ENCODE measurements around the gene KATNB1.
"Not testable (repeated sequence)": the region's sequence is repeated elsewhere in the genome, so short reads cannot be mapped to it uniquely, and the experiment has no call there.

The KATNB1 gene

DNA sequence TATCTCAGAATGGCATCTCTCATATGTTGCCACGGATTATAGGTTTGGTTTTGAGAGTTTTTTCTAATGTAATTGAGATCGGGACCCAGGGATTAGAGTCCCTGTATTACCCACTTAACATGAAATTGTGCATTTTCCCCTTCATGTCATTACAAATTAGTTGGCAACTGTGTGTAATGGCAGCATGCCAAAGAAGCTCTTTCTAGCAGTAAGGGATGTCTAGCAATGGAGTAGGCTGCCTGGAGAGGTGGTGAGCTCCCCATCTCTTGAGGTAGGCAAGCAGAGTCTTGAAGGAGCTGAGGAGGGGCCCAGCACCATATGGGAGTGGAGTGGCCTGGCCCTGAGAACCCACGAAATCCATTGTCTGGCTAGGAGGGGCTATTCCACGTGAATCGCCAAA, 10.0 kb upstream of the KATNB1 start:
- no peak for DNase-seq (ENCODE audit: low read depth)

DNA sequence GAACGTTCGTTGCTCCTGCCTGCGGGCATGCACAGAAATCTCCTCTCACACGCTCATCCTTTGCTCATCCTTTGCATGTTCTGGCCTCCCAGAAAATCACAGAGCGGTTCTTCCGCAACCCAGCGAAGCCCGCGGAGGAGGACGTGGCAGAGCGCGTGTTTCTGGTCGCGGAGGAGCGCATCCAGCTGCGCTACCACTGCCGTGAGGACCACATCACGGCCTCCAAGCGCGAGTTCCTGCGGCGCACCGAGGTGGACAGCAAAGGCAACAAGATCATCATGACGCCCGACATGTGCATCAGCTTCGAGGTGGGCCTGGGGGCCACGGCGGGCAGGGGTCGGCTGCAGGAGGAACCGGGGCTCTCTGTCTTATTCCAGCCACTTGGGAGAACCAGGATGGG, 9.6 kb upstream of the KATNB1 start:
- DNase-seq (ENCODE audit: low read depth) = no peak

GRCh38 chr16:57726433-57726947, 9.1 kb upstream of the KATNB1 start:
- no peak for DNase-seq (ENCODE audit: low read depth)

GRCh38 chr16:57727610-57728009, 8.0 kb upstream of the KATNB1 start:
- DNase-seq (ENCODE audit: low read depth) = no peak

GRCh38 chr16:57728336-57729181, 7.0 kb upstream of the KATNB1 start:
- DNase-seq (ENCODE audit: low read depth) = no peak

DNA sequence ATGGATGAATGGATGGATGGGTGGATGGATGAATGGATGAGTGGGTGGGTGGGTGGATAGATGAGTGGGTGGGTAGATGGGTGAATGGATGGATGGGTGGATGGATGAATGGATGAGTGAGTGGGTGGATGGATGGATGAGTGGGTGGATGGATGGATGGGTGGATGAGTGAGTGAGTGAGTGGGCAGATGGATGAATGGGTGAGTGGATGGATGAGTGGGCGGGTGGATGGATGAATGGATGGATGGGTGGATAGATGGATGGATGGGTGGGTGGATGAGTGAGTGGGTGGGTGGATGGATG, 6.4 kb upstream of the KATNB1 start:
- no peak for DNase-seq (ENCODE audit: low read depth)

- DNase-seq (ENCODE audit: low read depth) = not testable (repeated sequence)
Observed at GRCh38 chr16:57729852-57730251, 5.7 kb upstream of the KATNB1 start.

DNA sequence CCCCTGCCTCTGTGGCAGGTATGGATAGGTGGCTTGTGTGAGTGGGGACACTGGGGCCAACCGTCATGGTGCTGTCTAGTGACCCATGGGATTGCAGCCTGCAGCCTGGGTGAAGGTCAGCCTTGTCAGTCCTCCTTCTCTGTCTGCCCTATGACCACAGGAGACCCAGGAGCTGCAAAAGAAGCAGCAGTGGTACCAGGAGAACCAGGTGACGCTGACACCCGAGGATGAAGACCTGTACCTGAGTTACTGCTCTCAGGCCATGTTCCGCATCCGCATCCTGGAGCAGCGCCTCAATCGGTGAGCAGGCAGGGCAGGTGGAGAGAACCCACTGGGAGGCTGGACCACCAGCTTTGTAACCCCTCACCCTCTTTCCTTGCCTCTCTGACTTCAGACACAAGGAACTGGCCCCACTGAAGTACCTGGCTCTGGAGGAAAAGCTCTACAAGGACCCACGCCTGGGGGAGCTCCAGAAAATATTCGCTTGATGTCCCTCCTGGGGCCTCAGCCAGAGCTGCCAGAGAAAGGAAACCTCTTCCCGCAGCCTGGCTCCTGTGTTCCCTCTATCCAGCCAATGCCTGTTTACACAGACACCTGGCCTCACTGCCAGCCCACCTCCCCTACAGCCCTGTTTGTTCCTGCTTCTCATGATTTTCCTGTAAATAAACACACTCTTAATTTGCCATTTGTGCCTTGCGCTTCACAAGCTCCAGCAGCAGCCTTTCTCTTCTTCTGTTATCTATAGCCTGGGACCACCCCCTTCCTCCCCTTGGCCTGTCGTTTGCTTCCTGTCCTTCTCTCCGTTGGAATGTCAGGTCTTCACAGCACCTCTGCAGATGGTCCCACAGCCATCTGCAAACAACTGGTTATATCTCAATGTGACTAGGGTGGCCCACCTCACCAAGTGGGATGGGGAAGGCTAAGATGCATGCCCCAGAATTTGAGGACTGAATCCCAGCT, 4.5 kb upstream of the KATNB1 start:
- no peak for DNase-seq (ENCODE audit: low read depth)

DNA sequence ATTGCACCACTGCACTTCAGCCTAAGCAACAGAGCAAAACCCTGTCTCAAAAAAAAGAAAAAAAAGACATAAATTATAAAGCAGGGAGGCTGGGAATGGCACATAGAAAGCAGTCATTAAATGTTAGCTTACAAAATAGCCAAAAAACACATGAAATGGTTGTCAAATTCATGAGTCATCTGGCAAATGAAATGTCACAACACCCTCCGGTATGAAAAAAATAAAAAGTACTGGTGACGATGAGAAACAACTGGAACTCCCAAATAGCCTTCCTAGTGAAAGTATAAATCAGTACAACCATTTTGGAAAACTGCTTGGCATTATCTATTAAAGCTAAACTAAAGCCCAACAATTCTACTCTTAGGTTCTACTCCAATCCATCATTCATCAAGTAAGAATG, 3.5 kb upstream of the KATNB1 start:
- no peak for DNase-seq (ENCODE audit: low read depth)

GRCh38 chr16:57732714-57733113, 2.9 kb upstream of the KATNB1 start:
- no peak for DNase-seq (ENCODE audit: low read depth)

GRCh38 chr16:57734308-57734924, 1.2 kb upstream of the KATNB1 start:
- no peak for DNase-seq (ENCODE audit: low read depth)

DNA sequence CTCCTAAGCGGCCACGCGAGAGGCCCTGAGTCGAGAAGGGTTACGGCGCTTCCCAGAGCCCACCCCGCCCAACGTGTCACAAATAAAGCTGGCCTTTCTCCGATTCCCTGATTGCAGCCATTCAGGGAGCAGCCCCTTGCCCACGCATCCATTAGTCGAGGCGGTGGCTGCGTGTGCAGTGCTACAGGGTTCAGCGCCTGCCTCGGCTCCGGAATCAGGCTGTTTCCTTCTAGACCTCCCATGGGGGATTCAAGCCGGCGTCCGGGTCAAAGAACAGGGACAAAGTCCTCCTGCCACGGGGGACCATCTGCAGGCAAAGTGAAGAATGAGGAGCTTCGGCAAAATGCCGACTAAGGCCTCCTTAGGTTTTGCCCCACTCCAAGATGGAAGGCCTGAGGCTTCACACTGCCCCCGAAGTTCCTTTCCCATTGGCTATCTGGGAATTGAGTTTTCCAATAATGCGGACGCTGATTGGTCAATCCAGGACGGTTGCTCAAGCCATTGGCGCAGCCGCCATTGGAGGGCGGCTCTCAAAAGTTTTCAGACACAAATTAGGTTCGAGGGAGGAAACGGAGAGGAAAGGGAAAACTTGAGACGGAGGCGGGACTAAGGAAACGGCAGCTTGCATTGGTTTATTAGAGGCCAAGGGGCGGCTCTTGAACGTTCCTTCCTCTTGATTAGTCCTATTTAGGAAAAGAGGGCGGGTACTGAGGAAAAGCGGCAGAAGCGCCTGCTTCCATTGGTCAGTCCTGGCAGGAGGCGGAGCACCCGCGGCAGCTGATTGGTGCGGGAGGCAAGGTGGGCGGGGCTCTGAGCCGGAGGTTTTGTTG, 430 bp upstream of the KATNB1 start:
- peak; percentile 96 for DNase-seq (ENCODE audit: low read depth)

DNA sequence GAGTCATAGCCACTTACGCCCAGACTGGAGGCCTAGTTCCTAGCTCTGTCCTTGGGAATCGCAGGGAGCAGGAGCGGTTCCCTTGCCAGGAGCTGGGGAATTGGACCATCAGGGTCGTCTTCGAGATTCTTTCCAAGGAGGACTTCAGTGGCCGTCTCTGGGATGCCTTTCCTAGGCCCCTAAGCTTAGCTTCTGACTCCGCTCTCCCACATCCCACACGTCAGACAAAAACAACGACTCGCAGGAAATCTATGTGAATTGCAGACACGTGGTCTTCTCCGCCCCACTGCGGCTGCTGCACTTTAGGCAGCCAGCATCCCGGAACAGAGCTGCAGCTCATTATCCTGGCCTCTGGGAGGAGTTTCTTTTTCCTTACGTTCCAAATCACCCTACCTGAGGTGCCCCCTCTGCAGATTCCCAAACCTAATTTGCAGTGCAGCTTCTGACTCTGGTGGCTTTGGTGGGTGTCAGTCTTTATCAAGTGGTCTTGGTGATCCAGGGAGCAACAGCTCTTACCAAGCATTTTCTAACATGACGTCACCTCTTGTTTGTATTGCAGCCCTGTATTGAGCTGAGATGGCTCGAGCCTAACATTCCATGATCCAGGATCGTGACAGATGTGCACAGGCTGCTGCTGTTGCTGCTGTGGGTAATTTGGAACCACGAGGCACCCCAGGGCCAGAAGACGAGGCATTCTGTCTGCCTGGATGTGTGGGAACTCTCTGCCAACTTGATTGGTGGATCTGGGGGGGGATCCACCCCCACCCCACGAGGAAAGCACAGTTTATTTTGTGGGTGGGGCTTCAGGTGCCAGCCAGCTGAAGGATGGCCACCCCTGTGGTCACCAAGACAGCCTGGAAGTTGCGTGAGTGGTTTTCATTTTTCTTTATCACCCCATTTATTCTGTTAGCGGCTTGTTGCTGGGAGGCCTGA, 1.1 kb downstream of the KATNB1 start:
- DNase-seq (ENCODE audit: low read depth) = peak; percentile 23

DNA sequence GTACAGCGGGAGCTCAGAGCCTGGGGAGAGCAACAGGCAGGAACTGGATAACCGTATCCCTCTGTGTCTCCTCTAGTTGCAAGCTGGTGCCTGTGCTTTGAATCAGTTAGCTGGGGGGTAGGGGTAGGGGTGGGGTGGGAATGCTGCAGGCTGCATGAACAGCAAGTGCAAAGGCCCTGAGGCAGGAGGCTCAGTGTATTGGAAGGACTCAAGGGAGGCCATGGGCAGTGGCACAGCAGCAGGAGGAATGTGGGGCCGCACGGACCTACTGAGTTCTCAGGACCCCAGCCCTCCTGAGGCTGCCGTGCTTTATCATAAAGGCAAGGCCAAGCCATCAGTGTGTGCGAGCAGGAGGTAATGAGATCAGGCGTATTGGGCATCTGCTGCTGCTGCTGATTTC, 3.3 kb downstream of the KATNB1 start:
- DNase-seq (ENCODE audit: low read depth) = no peak

DNA sequence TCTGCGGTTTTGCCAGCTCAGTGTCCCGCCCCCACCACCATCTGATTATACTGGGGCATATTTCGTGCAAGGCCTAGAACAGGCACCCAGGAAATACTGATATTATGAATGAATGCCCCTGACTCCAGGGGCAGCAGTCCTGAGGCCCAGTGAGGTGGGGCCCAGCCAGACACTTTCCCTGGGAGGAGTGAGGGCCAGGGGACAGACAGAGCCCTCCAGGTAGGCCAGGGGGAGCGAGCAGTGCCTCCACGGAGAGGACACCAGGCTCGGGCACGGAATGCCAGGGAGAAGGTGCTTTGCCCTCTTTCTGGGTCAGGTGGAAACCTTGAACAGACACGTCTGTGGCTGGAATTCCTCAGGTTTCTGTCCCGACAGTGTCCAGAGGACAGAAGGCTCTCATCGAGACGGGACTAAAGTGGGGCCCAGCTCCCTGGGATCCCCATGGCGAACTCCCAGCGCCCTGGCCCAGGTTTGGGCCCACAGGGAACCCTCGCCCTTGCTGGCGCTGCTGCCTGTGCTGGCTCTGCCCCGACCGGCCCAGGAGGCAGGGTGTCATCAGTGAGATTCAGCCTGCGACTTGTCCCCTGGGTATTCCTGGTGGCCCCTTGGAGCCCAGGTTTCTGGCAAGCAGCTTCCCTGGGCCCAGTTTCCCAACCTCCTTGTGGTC, 4.3 kb downstream of the KATNB1 start:
- no peak for DNase-seq (ENCODE audit: low read depth)

- no peak for DNase-seq (ENCODE audit: low read depth)
Observed at GRCh38 chr16:57740423-57741071, 5.0 kb downstream of the KATNB1 start.

DNA sequence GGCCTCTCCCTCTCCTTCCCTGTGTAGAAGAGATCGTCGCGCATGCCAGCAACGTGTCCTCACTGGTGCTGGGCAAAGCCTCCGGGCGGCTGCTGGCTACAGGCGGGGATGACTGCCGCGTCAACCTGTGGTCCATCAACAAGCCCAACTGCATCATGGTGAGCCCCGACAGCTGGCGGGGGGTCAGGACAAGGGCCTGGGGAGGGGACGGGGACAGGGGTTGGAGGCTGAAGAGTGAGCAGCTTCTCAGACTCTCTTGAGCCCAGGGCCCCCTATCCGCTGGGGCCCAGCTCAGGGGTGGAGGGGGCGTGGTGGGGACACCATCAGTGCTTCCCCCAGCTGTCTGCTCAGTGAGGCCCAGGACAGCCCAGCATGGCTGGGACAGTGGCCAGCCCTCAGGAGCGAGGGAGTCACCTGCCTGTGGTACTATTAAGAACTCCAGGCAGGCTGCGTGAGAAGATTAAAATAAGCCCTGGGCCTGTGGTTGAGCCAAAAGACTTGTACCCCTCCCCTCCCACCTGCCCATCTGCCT, 6.2 kb downstream of the KATNB1 start:
- no peak for DNase-seq (ENCODE audit: low read depth)

- DNase-seq (ENCODE audit: low read depth) = no peak
Observed at GRCh38 chr16:57742543-57742942, 7.0 kb downstream of the KATNB1 start.

DNA sequence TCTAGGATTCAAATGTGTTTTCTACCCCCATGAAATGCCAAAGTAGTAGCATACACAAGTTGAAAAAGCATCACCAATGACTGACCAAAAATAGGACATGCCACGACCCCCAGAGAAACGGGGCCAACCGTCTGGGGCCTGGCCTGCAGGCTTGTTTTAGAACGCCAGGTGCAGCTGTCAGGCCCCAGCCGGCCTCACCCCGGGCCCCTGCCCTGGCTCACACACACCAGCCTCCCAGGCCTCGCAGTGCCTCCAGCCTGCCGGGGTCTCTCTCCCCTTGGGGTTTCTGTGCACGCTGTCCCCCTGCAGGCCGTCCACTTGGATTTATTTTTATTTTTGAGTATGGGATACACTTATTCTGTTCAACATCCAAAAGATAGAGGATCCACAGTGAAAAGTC, 7.9 kb downstream of the KATNB1 start:
- DNase-seq (ENCODE audit: low read depth) = no peak

All from activated T-helper 1 cell treated with Interleukin-2 at 50 U/mL for 16 hours (primary cell).